ENCODE data around the gene SENP1. TPM values are rescaled to one million over a fixed set of nuclear protein-coding genes. Genes with fewer than 3 reads are reported as not detected.

Gene SENP1
- total RNA-seq: 19.4 and 24.8 TPM in 2 replicates

GRCh38 chr12:48105867-48106680 is at the start of gene SENP1:
TSS of gene SENP1 (minus strand) at chr12:48106079. CDS start at chr12:48101472, 4,607 bp downstream.

GRCh38 chr12:48119078-48119833 is 13.4 kb upstream of the SENP1 start, which contains the start of gene PFKM:
TSS of gene PFKM (plus strand) at chr12:48119364. CDS start at chr12:48122775, 3,411 bp downstream.

GRCh38 chr12:48004053-48004941 is 101.6 kb downstream of the SENP1 start, which contains the start of gene COL2A1:
TSS of gene COL2A1 (minus strand) at chr12:48004476. CDS start at chr12:48004321, 155 bp downstream.

Other genes with a start within 250 kb of the SENP1 start
- 3.7 and 12.4 TPM in 2 replicates for gene VDR, start 201.1 kb downstream of the SENP1 start, total RNA-seq
- 33.5 and 55.7 TPM in 2 replicates for gene TMEM106C, start 142.5 kb downstream of the SENP1 start, total RNA-seq
- 0.56 and 1.0 TPM in 2 replicates for gene COL2A1, start 101.6 kb downstream of the SENP1 start, total RNA-seq
- gene PFKM, start 13.3 kb upstream of the SENP1 start, total RNA-seq: 39.0 and 53.3 TPM in 2 replicates
- gene ASB8, start 51.4 kb upstream of the SENP1 start, total RNA-seq: 13.4 and 13.7 TPM in 2 replicates
- gene CCDC184, start 77.6 kb upstream of the SENP1 start, total RNA-seq: 1.8 and 3.7 TPM in 2 replicates
- not detected in 2 replicates for gene OR10AD1, start 97.2 kb upstream of the SENP1 start, total RNA-seq
- gene ZNF641, start 244.8 kb upstream of the SENP1 start, total RNA-seq: 1.3 and 5.4 TPM in 2 replicates